Skeletal muscle satellite cell (primary cell): Measurements from ENCODE around the gene TIGD6.
"Not testable (repeated sequence)": the region's sequence is repeated elsewhere in the genome, so short reads cannot be mapped to it uniquely, and the experiment has no call there.

Source experiments
- H3K27me3 ChIP-seq: 2 replicates; pipeline ENCODE4 v1.7.0; 2013; ENCODE audit warnings: low read length; ENCODE audit not compliant: control insufficient read depth, insufficient read depth
- H3K36me3 ChIP-seq: 2 replicates; pipeline ENCODE4 v1.7.0; 2013; ENCODE audit warnings: mild to moderate bottlenecking, control low read depth, low read length; ENCODE audit not compliant: insufficient read depth
- H3K4me1 ChIP-seq: 2 replicates; pipeline ENCODE4 v1.7.0; 2013; ENCODE audit warnings: low read length; ENCODE audit not compliant: control insufficient read depth, insufficient read depth
- H3K4me2 ChIP-seq: 2 replicates; pipeline ENCODE4 v1.7.0; 2013; ENCODE audit warnings: mild to moderate bottlenecking, low read length
- H3K4me3 ChIP-seq: 2 replicates; pipeline ENCODE4 v1.7.0; 2013; ENCODE audit warnings: low read length
- H3K9ac ChIP-seq: 2 replicates; pipeline ENCODE4 v1.7.0; 2013; ENCODE audit warnings: mild to moderate bottlenecking, low read depth, low read length, moderate library complexity
- H3K9me3 ChIP-seq: replicated peaks from 2 replicates; pipeline ENCODE4 v1.7.0; 2013; ENCODE audit warnings: mild to moderate bottlenecking, control low read depth, low read length

Gene TIGD6

GRCh38 chr5:149951138-149951749 is 49.2 kb downstream of the TIGD6 start:
- no peak overlapping the region for H3K9ac ChIP-seq
- H3K4me3 ChIP-seq: no peak overlapping the region
- no peak overlapping the region for H3K4me2 ChIP-seq

GRCh38 chr5:149948993-149949392 is 51.5 kb downstream of the TIGD6 start:
- Histone ChIP-seq H3K36me3 (no peaks in the 10 kb centered on the region), H3K4me1 (no peaks in the 10 kb centered on the region), H3K9ac (no peak overlapping the region), H3K4me2 (no peak overlapping the region), H3K9me3 (no peaks in the 10 kb centered on the region), H3K27me3 (no peaks in the 10 kb centered on the region), H3K4me3 (no peak overlapping the region)

More at GRCh38 chr5:149951138-149951749, 49.2 kb downstream of the TIGD6 start:
- Histone ChIP-seq H3K27me3 (no peaks in the 10 kb centered on the region), H3K36me3 (no peaks in the 10 kb centered on the region), H3K4me1 (no peaks in the 10 kb centered on the region), H3K9me3 (no peaks in the 10 kb centered on the region)

- Histone ChIP-seq H3K9me3 (no peaks in the 10 kb centered on the region), H3K4me2 (no peak overlapping the region), H3K36me3 (no peaks in the 10 kb centered on the region), H3K4me3 (no peak overlapping the region), H3K9ac (no peak overlapping the region), H3K4me1 (no peaks in the 10 kb centered on the region), H3K27me3 (no peaks in the 10 kb centered on the region)
Observed at GRCh38 chr5:149946118-149946517, 54.3 kb downstream of the TIGD6 start.

GRCh38 chr5:149944666-149945065 is 55.8 kb downstream of the TIGD6 start, which contains the start of gene PDE6A:
Gene PDE6A (minus strand): TSS chr5:149944793. CDS start chr5:149944673, 120 bp downstream.
- no peaks in the 10 kb centered on the region for H3K27me3 ChIP-seq

GRCh38 chr5:149943177-149943949 is 57.1 kb downstream of the TIGD6 start:
- not testable (repeated sequence) for H3K4me2 ChIP-seq

More at GRCh38 chr5:149944666-149945065, 55.8 kb downstream of the TIGD6 start, which contains the start of gene PDE6A:
- Histone ChIP-seq H3K9me3 (no peaks in the 10 kb centered on the region), H3K9ac (no peak within 1 kb of the TSS), H3K4me2 (no peak within 1 kb of the TSS), H3K36me3 (no peaks in the 10 kb centered on the region), H3K4me1 (peaks cover 7% of the 10 kb centered on the region), H3K4me3 (no peak within 1 kb of the TSS)

More at GRCh38 chr5:149943177-149943949, 57.1 kb downstream of the TIGD6 start:
- not testable (repeated sequence) for H3K36me3 ChIP-seq, H3K4me3 ChIP-seq, H3K9me3 ChIP-seq, H3K9ac ChIP-seq, H3K27me3 ChIP-seq
- H3K4me1 ChIP-seq: peaks cover 20% of the 10 kb centered on the region
